Neural progenitor cell (in vitro differentiated cells): ENCODE data around the gene NDUFA13.

Source experiments
- EZH2 ChIP-seq: fragments of 200-600 bp; sonication (generic); IDR thresholded peaks from 2 replicates; pipeline ENCODE4 v1.6.1; 2017; ENCODE audit warnings: antibody characterized with exemption, mild to moderate bottlenecking, moderate library complexity
- EZH2phosphoT487 ChIP-seq: fragments of 200-600 bp; sonication (generic); IDR thresholded peaks from 2 replicates; pipeline ENCODE4 v1.6.1; 2017; ENCODE audit warnings: antibody characterized with exemption
- TF ChIP-seq, protein P1 (sequence below): fragments of 200-600 bp; sonication (generic); IDR thresholded peaks from 2 replicates; pipeline ENCODE4 v1.5.1; 2017; ENCODE audit warnings: antibody characterized with exemption, mild to moderate bottlenecking

DNA sequence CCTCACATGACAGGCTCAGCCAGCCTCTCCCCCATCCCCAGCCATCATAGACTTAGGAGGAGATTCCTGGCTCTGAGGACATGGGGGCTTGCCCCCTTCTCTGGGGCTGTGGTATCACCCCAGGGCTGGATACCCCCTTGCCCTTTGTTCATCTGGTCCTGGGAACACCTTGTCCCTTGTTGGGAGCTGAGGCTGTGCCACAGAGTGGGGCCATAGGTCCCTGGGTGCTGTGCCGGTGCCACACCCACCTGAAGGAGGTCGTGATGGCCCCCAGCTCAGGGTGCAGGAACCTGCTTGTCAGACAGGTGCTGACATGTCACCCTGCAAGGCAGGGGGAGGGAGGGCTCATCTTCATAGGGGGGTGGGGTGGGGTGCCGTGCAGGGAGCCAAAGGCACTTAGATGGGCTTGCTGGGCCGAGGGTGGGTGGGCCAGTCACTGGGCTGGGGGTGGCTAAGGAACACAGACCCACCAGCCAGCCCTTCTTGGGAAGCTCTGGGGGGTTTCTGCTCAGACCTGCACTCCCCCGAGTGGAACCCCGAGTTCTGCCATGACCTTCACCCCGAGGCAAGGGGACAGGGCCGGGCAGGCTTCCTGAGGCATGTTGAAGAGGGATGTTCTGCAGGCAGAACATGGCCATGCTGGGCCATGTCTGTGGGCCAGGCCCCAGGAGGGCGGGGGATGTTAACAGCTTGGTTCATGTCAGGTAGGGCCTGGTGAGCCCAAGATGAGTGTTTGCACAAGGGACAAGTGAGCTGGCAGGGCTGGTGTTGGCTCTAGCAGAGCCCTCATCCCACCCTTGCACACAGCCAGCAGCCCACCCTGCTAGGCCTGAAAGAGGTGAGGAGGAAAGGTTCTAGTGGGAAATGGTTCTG, 28.7 kb upstream of the NDUFA13 start:
- TF ChIP-seq, protein P1, sequence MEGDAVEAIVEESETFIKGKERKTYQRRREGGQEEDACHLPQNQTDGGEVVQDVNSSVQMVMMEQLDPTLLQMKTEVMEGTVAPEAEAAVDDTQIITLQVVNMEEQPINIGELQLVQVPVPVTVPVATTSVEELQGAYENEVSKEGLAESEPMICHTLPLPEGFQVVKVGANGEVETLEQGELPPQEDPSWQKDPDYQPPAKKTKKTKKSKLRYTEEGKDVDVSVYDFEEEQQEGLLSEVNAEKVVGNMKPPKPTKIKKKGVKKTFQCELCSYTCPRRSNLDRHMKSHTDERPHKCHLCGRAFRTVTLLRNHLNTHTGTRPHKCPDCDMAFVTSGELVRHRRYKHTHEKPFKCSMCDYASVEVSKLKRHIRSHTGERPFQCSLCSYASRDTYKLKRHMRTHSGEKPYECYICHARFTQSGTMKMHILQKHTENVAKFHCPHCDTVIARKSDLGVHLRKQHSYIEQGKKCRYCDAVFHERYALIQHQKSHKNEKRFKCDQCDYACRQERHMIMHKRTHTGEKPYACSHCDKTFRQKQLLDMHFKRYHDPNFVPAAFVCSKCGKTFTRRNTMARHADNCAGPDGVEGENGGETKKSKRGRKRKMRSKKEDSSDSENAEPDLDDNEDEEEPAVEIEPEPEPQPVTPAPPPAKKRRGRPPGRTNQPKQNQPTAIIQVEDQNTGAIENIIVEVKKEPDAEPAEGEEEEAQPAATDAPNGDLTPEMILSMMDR: no peak
- TF ChIP-seq EZH2 (no peak), EZH2phosphoT487 (no peak)
